GM23338 (cell line): ENCODE results near the gene SMURF1. TPM values are rescaled to one million over a fixed set of nuclear protein-coding genes. Genes with fewer than 3 reads are reported as not detected.

Experiments
- ATAC-seq: fragments of 200-7000 bp; cut with Tn5 transposase; 3 replicates; pipeline ENCODE4 v1.9.1; 2020
- DNase-seq: peaks from one replicate; pipeline ENCODE4 v3.0.0-alpha.2; 2015; ENCODE audit warnings: low spot score
- H2AFZ ChIP-seq: fragments of 200-600 bp; sonication (generic); 2 replicates; pipeline ENCODE4 v1.8.0; 2016; ENCODE audit warnings: antibody characterized with exemption, mild to moderate bottlenecking, moderate library complexity
- H3F3A ChIP-seq: fragments of 200-600 bp; sonication (generic); replicated peaks from 2 replicates; pipeline ENCODE4 v1.8.0; 2017; ENCODE audit warnings: antibody characterized with exemption, mixed run types, low read depth
- H3K27ac ChIP-seq: fragments of 200-600 bp; sonication (generic); 2 replicates; pipeline ENCODE4 v1.6.1; 2016; ENCODE audit warnings: low read depth
- H3K27me3 ChIP-seq: fragments of 200-600 bp; sonication (generic); 2 replicates; pipeline ENCODE4 v1.8.0; 2016; ENCODE audit warnings: mild to moderate bottlenecking, mixed run types, moderate library complexity; ENCODE audit not compliant: insufficient read depth
- H3K36me3 ChIP-seq: fragments of 200-600 bp; sonication (generic); 2 replicates; pipeline ENCODE4 v1.8.0; 2016; ENCODE audit warnings: mild to moderate bottlenecking; ENCODE audit not compliant: insufficient read depth
- H3K4me1 ChIP-seq: fragments of 200-600 bp; sonication (generic); 2 replicates; pipeline ENCODE4 v1.8.0; 2016; ENCODE audit warnings: mild to moderate bottlenecking, moderate library complexity; ENCODE audit not compliant: insufficient read depth
- H3K4me2 ChIP-seq: fragments of 200-600 bp; sonication (generic); 2 replicates; pipeline ENCODE4 v1.7.1; 2017; ENCODE audit warnings: mixed run types
- H3K4me3 ChIP-seq: fragments of 200-600 bp; sonication (generic); 2 replicates; pipeline ENCODE4 v1.6.1; 2016; ENCODE audit warnings: mixed run types
- H3K79me2 ChIP-seq: fragments of 200-600 bp; sonication (generic); replicated peaks from 2 replicates; pipeline ENCODE4 v1.8.0; 2017; ENCODE audit warnings: mild to moderate bottlenecking; ENCODE audit not compliant: insufficient read depth
- H3K9me2 ChIP-seq: fragments of 200-600 bp; sonication (generic); 2 replicates; pipeline ENCODE4 v1.8.0; 2017; ENCODE audit not compliant: insufficient read depth
- H4K20me1 ChIP-seq: fragments of 200-600 bp; sonication (generic); replicated peaks from 2 replicates; pipeline ENCODE4 v1.8.0; 2017; ENCODE audit warnings: mild to moderate bottlenecking; ENCODE audit not compliant: insufficient read depth
- H3K27ac Mint-ChIP-seq: 2 replicates; pipeline ENCODE4 v1.8.0; 2020; ENCODE audit warnings: inconsistent platforms, mild to moderate bottlenecking, moderate library complexity, mixed read lengths
- H3K27me3 Mint-ChIP-seq: 3 replicates; pipeline ENCODE4 v1.8.0; 2022; ENCODE audit warnings: low read depth, mild to moderate bottlenecking, moderate library complexity, mixed read lengths, inconsistent platforms; ENCODE audit not compliant: insufficient read depth, poor library complexity
- H3K36me3 Mint-ChIP-seq: 3 replicates; pipeline ENCODE4 v1.8.0; 2021; ENCODE audit warnings: low read depth, mild to moderate bottlenecking, inconsistent platforms, moderate library complexity, mixed read lengths
- H3K4me1 Mint-ChIP-seq: 3 replicates; pipeline ENCODE4 v1.8.0; 2020; ENCODE audit warnings: mild to moderate bottlenecking, inconsistent platforms, mixed read lengths
- H3K4me3 Mint-ChIP-seq: 3 replicates; pipeline ENCODE4 v1.8.0; 2021; ENCODE audit warnings: moderate library complexity, mild to moderate bottlenecking, inconsistent platforms, mixed read lengths
- H3K9me3 Mint-ChIP-seq: 3 replicates; pipeline ENCODE4 v1.8.0; 2020; ENCODE audit warnings: moderate library complexity, mild to moderate bottlenecking, inconsistent platforms, mixed read lengths
- CREB1 ChIP-seq: fragments of 250-450 bp; sonication (Bioruptor Pico); IDR thresholded peaks from 2 replicates; pipeline ENCODE4 v1.5.0; 2020; ENCODE audit warnings: low read depth, mild to moderate bottlenecking, moderate library complexity
- CTCF ChIP-seq, 2 experiments: fragments of 200-600 bp in 1 of 2; sonication (generic) in 1 of 2; conservative IDR thresholded peaks; 2 replicates each; pipeline versions ENCODE4 v1.5.1 to v1.6.1; 2016 to 2017; ENCODE audit warnings: antibody characterized with exemption in 2 of 2, low read depth in 2 of 2, mild to moderate bottlenecking in 2 of 2, moderate library complexity in 1 of 2
- EZH2 ChIP-seq: fragments of 200-600 bp; sonication (generic); IDR thresholded peaks from one replicate; pipeline ENCODE4 v1.8.0; 2017; ENCODE audit warnings: antibody characterized with exemption, mild to moderate bottlenecking, low read depth; ENCODE audit not compliant: unreplicated experiment
- EZH2phosphoT487 ChIP-seq: fragments of 200-600 bp; sonication (generic); IDR thresholded peaks from one replicate; pipeline ENCODE4 v1.8.1; 2018; ENCODE audit warnings: antibody characterized with exemption; ENCODE audit not compliant: unreplicated experiment
- JUNB ChIP-seq: IDR thresholded peaks from one replicate; pipeline ENCODE4 v1.6.1; 2016; ENCODE audit warnings: antibody characterized with exemption; ENCODE audit not compliant: unreplicated experiment
- NANOG ChIP-seq: IDR thresholded peaks from 2 replicates; pipeline ENCODE4 v1.6.1; 2016; ENCODE audit warnings: antibody characterized with exemption, borderline replicate concordance
- POLR2AphosphoS5 ChIP-seq: IDR thresholded peaks from 2 replicates; pipeline ENCODE4 v1.6.1; 2016; ENCODE audit warnings: antibody characterized with exemption, low read depth
- STAT1 ChIP-seq: IDR thresholded peaks from one replicate; pipeline ENCODE4 v1.6.1; 2016; ENCODE audit warnings: antibody characterized with exemption; ENCODE audit not compliant: unreplicated experiment
- ZNF114 ChIP-seq: fragments of 250-450 bp; sonication (Bioruptor Pico); IDR thresholded peaks from 2 replicates; pipeline ENCODE4 v1.5.0; 2020; ENCODE audit warnings: mild to moderate bottlenecking, moderate library complexity
- ZNF331 ChIP-seq: fragments of 250-450 bp; sonication (Bioruptor Pico); IDR thresholded peaks from 2 replicates; pipeline ENCODE4 v1.5.0; 2020; ENCODE audit warnings: low read depth, mild to moderate bottlenecking, moderate library complexity
- ZNF462 ChIP-seq: fragments of 250-450 bp; sonication (Bioruptor Pico); IDR thresholded peaks from 2 replicates; pipeline ENCODE4 v1.5.0; 2020; ENCODE audit warnings: mild to moderate bottlenecking, moderate library complexity
- polyA plus RNA-seq: library from polyadenylated mRNA; unstranded; fragments of >200 nt; fragmentation: Nextera tagmentation; extraction: Ambion mirVana; gene quantifications from 2 replicates; pipeline ENCODE4 v1.2.1, GENCODE V29; 2016
- total RNA-seq: library from RNA; depleted of rRNA; stranded (reverse); fragments of >200 nt; shearing (Covaris generic); gene quantifications from 2 replicates; pipeline ENCODE4 v1.2.3, GENCODE V29; 2014
- TF ChIP-seq, protein P1 (sequence below): IDR thresholded peaks from 2 replicates; pipeline ENCODE4 v1.6.1; 2016; ENCODE audit warnings: antibody characterized with exemption
- TF ChIP-seq, protein P2 (sequence below): IDR thresholded peaks from one replicate; pipeline ENCODE4 v1.6.1; 2018; ENCODE audit warnings: antibody characterized with exemption; ENCODE audit not compliant: unreplicated experiment

Gene SMURF1
- total and polyA plus RNA-seq, 2 experiments from 2014 or later, result 5.8 to 23.9 TPM

DNA sequence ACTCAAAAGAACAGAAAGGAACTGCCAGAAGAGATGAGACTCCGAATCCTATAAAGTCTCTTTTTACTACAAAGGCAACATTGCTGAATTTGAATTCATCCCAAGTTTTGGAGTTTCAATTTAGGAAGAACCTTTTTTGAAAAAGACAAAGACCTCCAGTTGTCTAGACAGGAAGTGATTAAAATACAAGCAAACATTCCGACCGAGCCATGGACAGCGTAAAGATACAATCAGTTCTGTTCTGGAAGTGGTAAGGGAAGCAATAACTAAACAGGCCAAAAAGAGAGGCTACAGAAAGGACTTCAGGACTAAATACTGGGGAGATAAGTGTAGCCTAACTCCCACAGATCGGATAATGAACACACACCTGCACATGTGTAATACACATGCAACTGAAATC, 101.0 kb downstream of the SMURF1 start:
- peaks cover 8% of the 10 kb centered on the region; the same call in 1 of the 2 replicates for H3K79me2 ChIP-seq
- peaks cover 71% of the 10 kb centered on the region for H3K36me3 Mint-ChIP-seq
- no peak overlapping the region for H2AFZ ChIP-seq
- no peaks in the 10 kb centered on the region for H3K4me1 ChIP-seq
- 0 out of 2 replicates have a peak, but pooled peaks cover 4% of the 10 kb centered on the region for H3F3A ChIP-seq
- no peaks in the 10 kb centered on the region for H3K9me3 Mint-ChIP-seq
- DNase-seq, result no peak
- H3K4me3 Mint-ChIP-seq, result no peak overlapping the region
- H3K27me3 Mint-ChIP-seq, result peaks cover 13% of the 10 kb centered on the region
- H3K4me1 Mint-ChIP-seq, result 0 out of 3 replicates have a peak, but pooled peaks cover 3% of the 10 kb centered on the region
- peaks cover 28% of the 10 kb centered on the region; the same call in 1 of the 2 replicates for H3K36me3 ChIP-seq
- H3K27ac ChIP-seq, result no peak overlapping the region
- TF ChIP-seq JUNB, result no peak
- no peak for TF ChIP-seq POLR2AphosphoS5
- no peak for TF ChIP-seq ZNF462 (CRISPR knock-in tag)
- TF ChIP-seq, protein P1, sequence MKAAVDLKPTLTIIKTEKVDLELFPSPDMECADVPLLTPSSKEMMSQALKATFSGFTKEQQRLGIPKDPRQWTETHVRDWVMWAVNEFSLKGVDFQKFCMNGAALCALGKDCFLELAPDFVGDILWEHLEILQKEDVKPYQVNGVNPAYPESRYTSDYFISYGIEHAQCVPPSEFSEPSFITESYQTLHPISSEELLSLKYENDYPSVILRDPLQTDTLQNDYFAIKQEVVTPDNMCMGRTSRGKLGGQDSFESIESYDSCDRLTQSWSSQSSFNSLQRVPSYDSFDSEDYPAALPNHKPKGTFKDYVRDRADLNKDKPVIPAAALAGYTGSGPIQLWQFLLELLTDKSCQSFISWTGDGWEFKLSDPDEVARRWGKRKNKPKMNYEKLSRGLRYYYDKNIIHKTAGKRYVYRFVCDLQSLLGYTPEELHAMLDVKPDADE, result no peak
- TF ChIP-seq CREB1, result no peak
- no peak for TF ChIP-seq EZH2phosphoT487
- TF ChIP-seq STAT1, result no peak
- TF ChIP-seq CTCF (conservative IDR thresholded peaks at IDR 0.05; ENCODE audit: low read depth in 2 of 2), result no peak
- TF ChIP-seq, protein P2, sequence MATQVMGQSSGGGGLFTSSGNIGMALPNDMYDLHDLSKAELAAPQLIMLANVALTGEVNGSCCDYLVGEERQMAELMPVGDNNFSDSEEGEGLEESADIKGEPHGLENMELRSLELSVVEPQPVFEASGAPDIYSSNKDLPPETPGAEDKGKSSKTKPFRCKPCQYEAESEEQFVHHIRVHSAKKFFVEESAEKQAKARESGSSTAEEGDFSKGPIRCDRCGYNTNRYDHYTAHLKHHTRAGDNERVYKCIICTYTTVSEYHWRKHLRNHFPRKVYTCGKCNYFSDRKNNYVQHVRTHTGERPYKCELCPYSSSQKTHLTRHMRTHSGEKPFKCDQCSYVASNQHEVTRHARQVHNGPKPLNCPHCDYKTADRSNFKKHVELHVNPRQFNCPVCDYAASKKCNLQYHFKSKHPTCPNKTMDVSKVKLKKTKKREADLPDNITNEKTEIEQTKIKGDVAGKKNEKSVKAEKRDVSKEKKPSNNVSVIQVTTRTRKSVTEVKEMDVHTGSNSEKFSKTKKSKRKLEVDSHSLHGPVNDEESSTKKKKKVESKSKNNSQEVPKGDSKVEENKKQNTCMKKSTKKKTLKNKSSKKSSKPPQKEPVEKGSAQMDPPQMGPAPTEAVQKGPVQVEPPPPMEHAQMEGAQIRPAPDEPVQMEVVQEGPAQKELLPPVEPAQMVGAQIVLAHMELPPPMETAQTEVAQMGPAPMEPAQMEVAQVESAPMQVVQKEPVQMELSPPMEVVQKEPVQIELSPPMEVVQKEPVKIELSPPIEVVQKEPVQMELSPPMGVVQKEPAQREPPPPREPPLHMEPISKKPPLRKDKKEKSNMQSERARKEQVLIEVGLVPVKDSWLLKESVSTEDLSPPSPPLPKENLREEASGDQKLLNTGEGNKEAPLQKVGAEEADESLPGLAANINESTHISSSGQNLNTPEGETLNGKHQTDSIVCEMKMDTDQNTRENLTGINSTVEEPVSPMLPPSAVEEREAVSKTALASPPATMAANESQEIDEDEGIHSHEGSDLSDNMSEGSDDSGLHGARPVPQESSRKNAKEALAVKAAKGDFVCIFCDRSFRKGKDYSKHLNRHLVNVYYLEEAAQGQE, result no peak
- no peak for TF ChIP-seq ZNF331 (CRISPR knock-in tag)
- no peak for TF ChIP-seq ZNF114
- TF ChIP-seq EZH2, result no peak
- no peak for TF ChIP-seq NANOG
- H3K4me3 ChIP-seq, result no peak overlapping the region
- no peak overlapping the region for H3K27ac Mint-ChIP-seq
- peaks cover 16% of the 10 kb centered on the region; the same call in 1 of the 2 replicates for H4K20me1 ChIP-seq
- H3K9me2 ChIP-seq, result no peaks in the 10 kb centered on the region
- no peaks in the 10 kb centered on the region for H3K27me3 ChIP-seq
- H3K4me2 ChIP-seq, result no peak overlapping the region
- no peak for ATAC-seq
